ENCODE results near the gene TMEM220.

Gene TMEM220

DNA sequence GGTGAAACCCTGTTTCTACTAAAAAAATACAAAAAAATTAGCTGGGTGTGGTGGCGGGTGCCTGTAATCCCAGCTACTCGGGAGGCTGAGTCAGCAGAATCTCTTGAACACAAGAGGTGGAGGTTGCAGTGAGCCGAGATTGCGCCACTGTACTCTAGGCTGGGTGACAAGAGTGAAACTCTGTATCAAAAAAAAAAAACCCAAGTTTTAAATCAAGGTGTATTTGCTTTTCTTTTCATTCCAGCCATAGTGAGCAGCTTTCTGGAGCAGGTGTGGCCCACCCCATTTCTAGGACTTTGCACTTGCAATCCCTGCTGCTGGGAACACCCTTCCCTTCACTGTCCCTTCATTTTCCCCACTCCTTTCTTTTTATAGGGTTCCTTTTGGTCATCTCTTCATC lies 45.2 kb upstream of the TMEM220 start:
- H3F3A ChIP-seq (ENCODE audit: control insufficient read depth, insufficient read depth), result no peaks in the 10 kb centered on the region
- TF ChIP-seq, protein P1, sequence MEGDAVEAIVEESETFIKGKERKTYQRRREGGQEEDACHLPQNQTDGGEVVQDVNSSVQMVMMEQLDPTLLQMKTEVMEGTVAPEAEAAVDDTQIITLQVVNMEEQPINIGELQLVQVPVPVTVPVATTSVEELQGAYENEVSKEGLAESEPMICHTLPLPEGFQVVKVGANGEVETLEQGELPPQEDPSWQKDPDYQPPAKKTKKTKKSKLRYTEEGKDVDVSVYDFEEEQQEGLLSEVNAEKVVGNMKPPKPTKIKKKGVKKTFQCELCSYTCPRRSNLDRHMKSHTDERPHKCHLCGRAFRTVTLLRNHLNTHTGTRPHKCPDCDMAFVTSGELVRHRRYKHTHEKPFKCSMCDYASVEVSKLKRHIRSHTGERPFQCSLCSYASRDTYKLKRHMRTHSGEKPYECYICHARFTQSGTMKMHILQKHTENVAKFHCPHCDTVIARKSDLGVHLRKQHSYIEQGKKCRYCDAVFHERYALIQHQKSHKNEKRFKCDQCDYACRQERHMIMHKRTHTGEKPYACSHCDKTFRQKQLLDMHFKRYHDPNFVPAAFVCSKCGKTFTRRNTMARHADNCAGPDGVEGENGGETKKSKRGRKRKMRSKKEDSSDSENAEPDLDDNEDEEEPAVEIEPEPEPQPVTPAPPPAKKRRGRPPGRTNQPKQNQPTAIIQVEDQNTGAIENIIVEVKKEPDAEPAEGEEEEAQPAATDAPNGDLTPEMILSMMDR (IDR thresholded peaks at IDR 0.05; ENCODE audit: low read depth, low read length, poor library complexity, severe bottlenecking), result no peak
- TF ChIP-seq EZH2phosphoT487 (IDR thresholded peaks at IDR 0.05; ENCODE audit: borderline replicate concordance, low read length), result no peak
- H3K9me2 ChIP-seq (replicated peaks; ENCODE audit: control insufficient read depth, low read length), result no peaks in the 10 kb centered on the region
- no peaks in the 10 kb centered on the region for H3K4me1 ChIP-seq (ENCODE audit: control insufficient read depth, low read length)
- H3K27ac ChIP-seq (ENCODE audit: low read depth, low read length), result no peak overlapping the region
- no peaks in the 10 kb centered on the region for H3K79me2 ChIP-seq (ENCODE audit: control insufficient read depth, low read length)
- no peaks in the 10 kb centered on the region for H3K36me3 ChIP-seq (ENCODE audit: control insufficient read depth, low read length)
- no peaks in the 10 kb centered on the region for H3K27me3 ChIP-seq (ENCODE audit: control insufficient read depth, low read length)
- H3K9me3 ChIP-seq (ENCODE audit: control insufficient read depth, insufficient read depth, low read length), result peaks cover 11% of the 10 kb centered on the region
- H3K4me2 ChIP-seq (ENCODE audit: low read length), result no peak overlapping the region
- H3K4me3 ChIP-seq (ENCODE audit: low read length), result no peak overlapping the region
- no peaks in the 10 kb centered on the region for H4K20me1 ChIP-seq (ENCODE audit: control insufficient read depth, insufficient read depth, low read depth, low read length)

DNA sequence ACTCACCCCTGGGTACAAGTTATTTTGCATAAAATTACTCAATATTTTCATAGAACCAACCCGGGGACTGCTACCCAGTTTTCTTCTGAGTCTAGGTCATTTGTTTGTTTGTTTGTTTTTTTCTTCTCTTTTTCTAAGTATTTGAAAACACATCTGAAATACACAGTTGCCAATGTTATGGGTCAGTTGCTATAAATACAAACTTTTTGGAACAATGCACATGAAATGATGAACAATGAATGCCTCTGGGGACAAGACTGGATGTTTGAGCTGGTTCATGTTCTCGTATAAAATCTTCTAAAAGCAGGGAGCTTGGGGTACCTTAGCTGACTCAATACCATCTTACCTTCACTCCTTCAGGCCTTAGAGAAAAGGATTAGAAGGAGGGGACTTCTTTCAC lies 43.6 kb upstream of the TMEM220 start:
- Histone ChIP-seq H3K79me2 (ENCODE audit: control insufficient read depth, low read length) (no peaks in the 10 kb centered on the region), H3K27ac (ENCODE audit: low read depth, low read length) (no peak overlapping the region), H3K9me3 (ENCODE audit: control insufficient read depth, insufficient read depth, low read length) (peaks cover 11% of the 10 kb centered on the region), H3K9me2 (replicated peaks; ENCODE audit: control insufficient read depth, low read length) (no peaks in the 10 kb centered on the region), H3K4me1 (ENCODE audit: control insufficient read depth, low read length) (no peaks in the 10 kb centered on the region), H3K4me2 (ENCODE audit: low read length) (no peak overlapping the region), H3K27me3 (ENCODE audit: control insufficient read depth, low read length) (no peaks in the 10 kb centered on the region), H4K20me1 (ENCODE audit: control insufficient read depth, insufficient read depth, low read depth, low read length) (no peaks in the 10 kb centered on the region), H3K4me3 (ENCODE audit: low read length) (no peak overlapping the region), H3F3A (ENCODE audit: control insufficient read depth, insufficient read depth) (no peaks in the 10 kb centered on the region), H3K36me3 (ENCODE audit: control insufficient read depth, low read length) (no peaks in the 10 kb centered on the region)
- TF ChIP-seq EZH2phosphoT487 (IDR thresholded peaks at IDR 0.05; ENCODE audit: borderline replicate concordance, low read length), result no peak
- TF ChIP-seq, protein P1 (IDR thresholded peaks at IDR 0.05; ENCODE audit: low read depth, low read length, poor library complexity, severe bottlenecking), result no peak

DNA sequence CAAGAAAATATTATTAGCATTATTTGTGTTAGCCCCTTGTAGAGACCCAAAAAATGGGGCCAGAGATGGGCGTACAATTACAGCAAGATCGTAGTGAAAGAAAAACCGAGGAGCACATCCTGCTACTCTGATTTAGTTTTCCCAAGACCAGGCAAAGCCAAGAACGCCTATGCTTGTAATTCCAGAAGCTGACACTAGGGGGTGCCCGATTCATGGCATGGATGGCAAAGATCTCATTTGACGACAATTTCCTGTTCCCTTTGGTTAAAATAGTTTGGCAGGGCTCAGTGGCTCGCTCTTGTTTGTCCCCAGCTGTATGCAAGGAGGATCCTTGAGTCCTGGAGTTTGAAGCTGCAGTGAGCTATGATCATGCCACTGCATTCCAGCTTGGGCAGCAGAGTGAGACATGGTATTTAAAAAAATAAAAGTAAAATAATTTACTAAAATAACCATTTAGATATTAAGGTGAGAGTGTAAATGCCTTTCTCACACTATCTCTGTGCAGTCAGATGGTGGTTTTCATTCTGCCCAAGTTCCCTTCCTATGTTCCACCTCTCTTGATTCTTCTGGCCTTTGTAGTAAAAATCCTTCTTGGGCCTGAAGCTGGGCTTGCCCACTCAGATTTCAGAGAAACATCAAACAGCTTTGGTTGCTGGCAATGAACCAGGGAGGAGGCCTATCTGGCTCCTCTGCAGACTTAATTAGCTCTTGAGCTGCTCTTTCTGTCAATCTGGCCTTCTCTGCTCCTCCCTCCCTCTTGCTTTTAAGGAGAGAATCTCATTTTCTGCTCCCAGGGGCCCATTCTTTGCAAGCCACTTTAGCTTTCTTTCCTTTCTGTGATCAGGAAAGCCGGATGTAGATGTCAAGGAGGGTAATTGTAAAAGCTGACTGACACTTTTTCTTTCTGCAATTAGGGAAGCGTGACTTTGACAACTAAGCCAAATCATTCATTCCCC lies 42.9 kb upstream of the TMEM220 start:
- peaks cover 11% of the 10 kb centered on the region for H3K9me3 ChIP-seq (ENCODE audit: control insufficient read depth, insufficient read depth, low read length)
- H3F3A ChIP-seq (ENCODE audit: control insufficient read depth, insufficient read depth), result no peaks in the 10 kb centered on the region
- H3K27ac ChIP-seq (ENCODE audit: low read depth, low read length), result no peak overlapping the region
- no peaks in the 10 kb centered on the region for H3K4me1 ChIP-seq (ENCODE audit: control insufficient read depth, low read length)
- no peaks in the 10 kb centered on the region for H3K36me3 ChIP-seq (ENCODE audit: control insufficient read depth, low read length)
- H3K9me2 ChIP-seq (replicated peaks; ENCODE audit: control insufficient read depth, low read length), result no peaks in the 10 kb centered on the region
- H3K4me3 ChIP-seq (ENCODE audit: low read length), result no peak overlapping the region
- no peaks in the 10 kb centered on the region for H4K20me1 ChIP-seq (ENCODE audit: control insufficient read depth, insufficient read depth, low read depth, low read length)
- H3K4me2 ChIP-seq (ENCODE audit: low read length), result no peak overlapping the region
- H3K79me2 ChIP-seq (ENCODE audit: control insufficient read depth, low read length), result no peaks in the 10 kb centered on the region
- no peak for TF ChIP-seq EZH2phosphoT487 (IDR thresholded peaks at IDR 0.05; ENCODE audit: borderline replicate concordance, low read length)
- TF ChIP-seq, protein P1 (IDR thresholded peaks at IDR 0.05; ENCODE audit: low read depth, low read length, poor library complexity, severe bottlenecking), result peak; percentile 79
- H3K27me3 ChIP-seq (ENCODE audit: control insufficient read depth, low read length), result no peaks in the 10 kb centered on the region

All from DOHH2 (cell line).